GM21381 (cell line): ENCODE results near the gene KAZN.

Source experiments
- ATAC-seq: cut with Tn5 transposase; IDR thresholded peaks from one replicate; pipeline ENCODE4 v1.9.1; 2021; ENCODE audit warnings: mild to moderate bottlenecking, moderate library complexity; ENCODE audit not compliant: unreplicated experiment

The KAZN gene

DNA sequence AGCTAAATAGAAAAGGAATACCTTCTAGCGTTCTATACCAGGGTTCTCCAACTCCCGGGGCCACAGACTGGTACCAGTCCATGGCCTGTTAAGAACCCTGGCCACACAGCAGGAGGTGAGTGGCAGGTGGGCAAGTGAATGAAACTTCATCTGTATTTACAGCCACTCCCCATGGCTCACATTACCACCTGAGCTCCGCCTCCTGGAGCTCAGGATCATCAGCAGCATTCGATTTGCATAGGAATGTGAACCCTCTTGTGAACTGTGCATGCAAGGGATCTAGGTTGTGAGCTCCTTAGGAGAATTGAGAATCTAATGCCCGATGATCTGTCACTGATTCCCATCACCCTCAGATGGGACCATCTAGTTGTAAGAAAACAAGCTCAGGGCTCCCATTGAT lies 107.3 kb downstream of the KAZN start:
- no peak for ATAC-seq

DNA sequence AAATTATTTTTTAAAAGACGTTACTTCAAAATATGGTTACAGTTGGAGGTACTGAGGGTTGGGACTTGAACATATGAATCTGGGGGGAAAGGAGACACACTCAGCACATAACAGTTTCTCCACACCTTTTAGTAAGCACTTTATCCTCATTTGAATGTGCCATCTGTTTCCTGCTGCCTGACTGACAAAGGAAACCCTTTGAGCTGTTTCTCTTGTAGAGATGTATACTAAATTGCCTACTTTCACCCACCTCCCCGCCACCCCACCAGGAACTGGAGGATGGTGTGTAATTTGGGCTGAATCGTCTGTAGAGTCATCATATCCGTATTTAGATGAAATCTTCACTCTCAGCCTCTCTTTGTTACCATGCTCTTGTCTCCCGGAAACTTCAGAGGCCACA lies 108.1 kb downstream of the KAZN start:
- ATAC-seq, result no peak

DNA sequence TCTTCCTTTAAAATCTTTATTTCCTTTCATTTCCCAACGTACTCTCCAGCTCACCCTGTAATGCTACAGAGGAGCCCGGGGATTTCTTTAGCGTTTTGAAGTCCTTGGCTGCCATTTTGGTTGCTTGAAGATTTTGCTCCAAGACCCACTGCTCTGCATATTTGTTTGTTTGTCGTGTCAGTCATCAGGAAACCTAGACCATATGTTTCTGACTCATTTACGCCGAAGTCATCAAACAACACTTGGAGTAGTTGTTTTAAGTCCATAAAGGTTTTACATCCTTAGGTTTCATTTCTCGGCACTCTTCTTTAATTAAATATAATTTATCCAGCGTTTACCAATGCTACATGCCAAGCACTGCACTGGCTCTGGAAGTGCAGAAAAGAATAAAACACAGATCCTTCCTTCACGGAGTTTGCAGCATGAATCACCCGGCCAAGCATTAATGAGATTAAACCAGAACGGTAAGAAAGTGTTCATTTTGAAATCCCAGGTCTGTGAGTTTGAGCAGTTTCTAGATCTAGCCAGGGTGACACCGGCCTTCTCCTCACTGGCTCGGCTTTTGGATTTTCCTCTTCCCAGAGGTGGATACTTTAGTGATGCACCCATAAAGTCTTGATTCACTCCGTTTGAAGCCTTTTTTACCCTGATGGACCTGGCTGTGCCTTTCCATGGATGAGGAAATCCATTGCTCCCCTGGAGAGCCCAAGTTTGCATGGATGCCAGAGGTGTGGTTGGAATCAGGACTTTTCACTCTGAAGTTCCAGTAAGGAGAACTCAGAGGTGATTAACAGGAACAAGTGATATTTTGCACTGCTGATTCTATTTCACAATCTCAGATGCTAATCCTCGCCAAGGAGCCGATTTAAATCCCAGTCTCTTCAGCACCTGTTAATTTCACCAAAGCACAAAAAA lies 109.3 kb downstream of the KAZN start:
- ATAC-seq, result no peak

DNA sequence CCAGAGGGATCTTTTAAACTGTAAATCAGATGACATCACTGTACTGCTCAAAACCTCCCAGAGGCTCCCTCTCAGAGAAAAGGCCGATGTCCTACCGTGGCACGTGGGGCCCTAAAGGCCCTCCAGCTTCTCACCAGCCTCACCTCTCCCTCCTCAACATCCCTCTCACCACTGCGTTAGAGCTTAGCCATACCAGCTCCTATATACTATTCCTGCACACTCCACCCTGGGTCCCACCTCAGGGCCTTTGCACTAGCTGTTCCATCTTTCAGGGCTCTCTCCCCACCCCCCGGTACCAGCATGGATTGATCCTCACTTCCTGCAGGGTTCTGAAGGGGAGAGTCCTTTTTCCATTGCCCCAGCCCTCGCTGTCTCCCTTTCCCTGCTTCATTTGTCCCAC lies 111.8 kb downstream of the KAZN start:
- no peak for ATAC-seq

DNA sequence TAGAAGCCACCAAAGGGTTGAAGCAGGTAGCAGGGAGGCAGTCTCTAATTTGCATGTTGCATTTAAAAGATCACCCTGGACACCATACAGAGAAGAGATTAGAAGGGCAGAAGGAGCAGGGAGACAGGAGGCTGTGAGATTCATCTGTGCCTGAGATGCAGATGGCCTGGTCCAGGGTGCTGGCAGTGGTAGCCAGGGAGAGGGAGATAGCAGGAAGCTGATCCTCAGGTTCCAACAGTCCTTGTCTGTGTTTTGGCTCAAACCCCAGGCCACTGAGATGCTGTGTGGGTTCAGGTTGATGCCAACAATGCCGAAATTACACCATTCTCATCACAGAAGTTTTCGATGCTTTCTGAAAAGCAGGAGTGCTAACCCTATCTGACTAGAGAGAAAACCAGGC lies 113.7 kb downstream of the KAZN start:
- ATAC-seq, result no peak

DNA sequence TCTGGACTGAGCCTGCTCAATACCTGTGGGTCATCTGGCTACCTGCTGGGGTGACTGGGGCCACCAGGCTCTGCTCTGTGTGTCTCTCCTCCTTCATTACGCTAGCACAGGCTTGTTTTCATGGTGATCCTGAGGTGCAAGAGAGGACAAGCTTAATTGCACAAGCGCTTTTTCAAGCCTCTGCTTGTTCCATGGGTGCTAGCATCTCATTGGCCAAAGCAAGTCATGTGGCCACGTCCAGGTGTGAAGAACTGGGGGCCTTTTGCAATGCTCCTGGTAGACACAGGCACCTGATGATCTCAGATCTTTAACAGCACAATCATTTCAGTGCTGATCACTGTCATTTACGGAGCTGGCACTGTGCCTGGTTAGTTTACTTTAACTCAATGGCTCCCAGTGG lies 114.6 kb downstream of the KAZN start:
- ATAC-seq, result no peak

DNA sequence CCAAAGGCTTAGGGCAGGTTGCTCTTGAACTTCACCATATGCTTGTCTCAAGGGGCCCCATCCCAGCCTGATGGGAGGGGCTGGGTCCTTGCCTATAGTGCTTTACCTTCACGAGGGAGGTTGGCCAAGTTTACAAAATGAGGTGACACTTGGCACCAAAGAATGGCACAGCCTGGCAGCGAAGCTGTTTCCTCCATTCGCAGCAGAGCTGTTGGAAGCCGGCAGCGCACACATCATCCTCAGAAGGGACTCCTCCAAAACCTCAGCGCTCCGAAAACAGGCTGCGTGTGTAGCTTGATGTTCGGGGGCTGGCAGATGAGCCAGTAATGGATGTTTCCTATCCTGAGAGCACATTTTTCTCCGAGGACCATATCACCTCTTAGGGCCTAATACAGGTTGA lies 116.8 kb downstream of the KAZN start:
- ATAC-seq, result no peak

DNA sequence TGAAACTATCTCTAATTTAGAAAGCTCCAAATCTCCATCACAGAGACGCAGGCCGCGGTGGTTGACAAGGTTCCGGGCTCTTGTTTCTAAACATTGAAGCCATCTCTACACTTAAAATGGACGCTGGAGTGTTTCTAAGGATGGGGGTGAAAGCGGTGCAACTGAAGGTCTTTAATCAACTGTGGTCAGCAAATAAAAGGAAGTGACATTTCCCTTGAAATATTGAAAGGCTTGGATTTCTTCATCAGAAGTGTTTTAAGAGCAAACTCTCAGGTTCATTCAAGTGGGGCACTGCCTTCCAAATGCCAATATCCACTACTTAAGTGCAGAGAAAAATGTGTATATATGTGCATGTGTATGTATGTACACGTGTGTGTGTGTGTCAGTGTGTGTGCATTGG lies 117.3 kb downstream of the KAZN start:
- no peak for ATAC-seq

DNA sequence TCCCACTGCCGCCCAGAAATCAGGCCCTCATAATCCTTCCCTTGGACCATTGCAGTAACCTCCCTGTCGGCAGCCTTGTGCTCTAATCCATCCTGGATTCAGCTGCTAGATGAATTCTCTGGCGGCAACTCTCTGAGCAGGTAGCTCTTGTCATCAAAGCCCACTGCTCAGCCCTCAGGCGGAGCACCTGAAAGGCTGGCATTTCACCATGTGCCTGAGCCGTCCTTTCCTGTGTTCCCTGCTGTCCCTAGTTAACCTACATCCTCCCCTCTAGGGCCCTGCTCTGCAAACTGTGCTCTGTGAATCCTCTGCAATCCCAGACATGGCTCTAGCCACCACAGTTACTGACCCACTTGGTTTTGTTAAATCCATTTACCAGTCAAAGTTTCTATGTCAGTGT lies 118.0 kb downstream of the KAZN start:
- no peak for ATAC-seq

DNA sequence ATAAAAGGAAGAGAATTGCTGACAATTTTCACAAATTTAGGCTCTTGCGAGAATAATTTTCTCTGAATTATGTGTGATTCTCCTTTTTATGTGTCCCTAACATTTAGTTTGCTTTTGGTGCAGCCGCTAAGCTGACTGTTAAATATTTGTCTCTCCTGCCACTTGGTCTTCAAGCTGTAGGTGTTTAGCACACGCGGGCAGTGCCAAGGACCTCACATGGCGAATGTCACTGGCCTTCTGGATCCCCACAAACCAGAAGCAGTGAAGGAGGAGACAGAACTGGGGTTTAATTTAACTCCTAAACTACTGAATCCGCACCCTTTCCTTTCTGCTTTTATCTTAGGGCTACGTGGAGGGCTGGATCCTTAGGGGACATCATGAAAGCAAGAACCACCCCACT lies 120.0 kb downstream of the KAZN start:
- ATAC-seq, result no peak

DNA sequence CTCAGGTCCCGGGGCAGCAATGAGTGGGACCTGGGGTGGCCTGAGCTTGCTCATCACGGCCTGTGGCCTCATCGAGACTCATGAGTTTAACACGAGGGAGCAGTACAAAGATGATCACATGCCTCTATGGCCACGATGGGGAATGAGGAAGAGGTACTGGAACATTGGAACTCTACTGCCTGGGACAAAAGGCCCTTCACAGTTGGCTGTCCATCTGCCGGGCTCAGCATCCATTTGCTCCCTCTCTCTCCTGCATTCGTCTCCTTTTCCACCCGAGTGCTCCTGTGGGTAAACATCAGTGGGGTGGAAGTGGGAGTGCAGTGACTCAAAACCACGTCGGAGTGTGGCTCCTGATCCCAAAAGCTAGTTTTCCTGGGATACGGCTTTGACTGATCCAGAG lies 124.9 kb downstream of the KAZN start:
- ATAC-seq, result no peak

DNA sequence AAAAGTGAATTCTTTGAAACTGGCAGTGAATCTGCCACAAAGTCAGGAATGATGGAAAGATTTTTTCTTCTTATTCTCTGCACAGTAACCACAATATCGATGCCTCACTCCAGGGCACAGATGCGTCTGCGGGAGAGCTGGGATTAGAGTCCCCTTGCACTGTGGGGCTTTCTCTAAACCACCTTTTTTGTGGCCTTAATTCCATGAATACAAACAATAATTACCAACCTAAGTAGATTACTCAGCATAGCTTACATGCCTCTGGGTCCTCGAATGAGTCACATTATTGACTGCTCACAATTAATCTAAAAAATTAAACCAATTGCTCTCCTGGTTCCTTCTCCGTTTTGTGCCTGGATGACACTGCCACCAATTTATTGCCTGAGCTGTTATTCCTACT lies 125.8 kb downstream of the KAZN start:
- no peak for ATAC-seq

DNA sequence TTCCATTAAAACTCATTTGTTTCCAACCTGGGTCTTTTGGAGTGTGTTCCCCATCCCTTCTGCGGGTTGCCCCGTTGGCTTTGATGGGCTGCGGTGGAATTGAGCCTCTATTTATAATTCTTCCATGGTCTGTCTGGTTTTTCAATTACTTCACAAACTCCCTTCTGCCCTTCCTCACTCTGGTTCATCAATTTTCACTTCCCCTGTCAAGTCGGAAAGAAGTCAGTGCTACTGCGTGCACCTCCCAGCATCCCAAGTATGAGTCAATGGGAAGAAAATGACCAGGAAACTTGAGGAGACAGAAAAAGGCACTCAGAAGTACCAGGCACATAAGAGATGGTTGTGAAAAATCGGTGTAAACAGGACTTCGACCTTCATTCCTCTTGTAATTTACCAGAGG lies 126.2 kb downstream of the KAZN start:
- ATAC-seq, result no peak

DNA sequence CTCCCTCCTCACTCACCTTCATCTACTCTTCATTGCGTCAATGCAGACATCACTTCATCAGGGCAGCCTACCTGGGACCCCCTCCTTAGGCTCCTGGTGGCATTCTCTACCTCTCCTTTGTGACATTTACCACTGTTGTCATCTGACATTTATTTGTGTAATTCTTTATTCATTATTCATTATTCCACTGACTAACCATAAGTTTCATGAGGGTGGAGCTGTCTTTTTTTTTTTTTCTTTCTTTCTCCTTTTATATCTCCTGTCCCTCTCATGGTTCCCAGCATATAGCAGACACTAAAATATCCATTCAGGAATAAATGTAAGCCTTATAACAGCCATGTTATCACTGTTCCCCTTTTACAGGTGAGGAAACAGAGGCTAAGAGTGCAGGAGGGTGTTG lies 126.8 kb downstream of the KAZN start:
- no peak for ATAC-seq

DNA sequence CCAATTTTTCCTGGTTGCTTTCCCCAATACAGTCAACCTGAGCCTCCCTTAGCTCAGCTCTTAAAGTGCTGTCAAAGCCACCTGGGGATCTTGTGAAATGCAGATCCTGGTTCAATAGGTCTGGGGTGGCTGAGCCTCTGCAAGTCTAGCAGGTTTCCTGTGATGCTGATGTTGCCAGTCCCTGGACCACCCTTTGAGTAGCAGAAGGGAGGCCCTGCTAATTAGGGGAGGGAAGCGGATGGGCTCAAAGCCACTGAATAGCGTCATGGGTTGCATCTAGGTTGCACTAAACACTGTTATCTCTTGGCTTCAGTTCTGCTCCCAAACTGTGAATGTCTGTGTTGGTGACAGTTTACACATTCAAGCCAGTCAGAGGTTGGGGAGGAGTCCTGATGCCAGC lies 127.2 kb downstream of the KAZN start:
- no peak for ATAC-seq

DNA sequence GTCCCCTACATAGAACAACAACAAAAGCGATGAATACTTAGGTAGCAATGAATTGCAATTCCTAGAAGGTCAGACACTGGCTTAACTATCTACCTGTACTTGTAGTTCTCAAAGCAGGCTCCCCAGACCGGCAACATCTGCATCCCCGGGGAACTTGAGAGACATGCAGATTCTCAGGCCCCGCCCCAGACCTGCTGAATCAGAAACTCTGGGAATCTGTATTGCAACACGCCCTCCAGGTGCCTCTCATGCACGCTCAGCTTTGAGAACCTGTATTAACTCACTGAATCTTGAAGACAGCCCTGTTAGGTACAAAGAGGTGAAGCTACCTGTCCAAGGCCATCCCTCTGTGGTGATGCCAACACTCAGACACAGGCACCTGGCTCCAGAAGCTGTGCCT lies 128.1 kb downstream of the KAZN start:
- no peak for ATAC-seq

DNA sequence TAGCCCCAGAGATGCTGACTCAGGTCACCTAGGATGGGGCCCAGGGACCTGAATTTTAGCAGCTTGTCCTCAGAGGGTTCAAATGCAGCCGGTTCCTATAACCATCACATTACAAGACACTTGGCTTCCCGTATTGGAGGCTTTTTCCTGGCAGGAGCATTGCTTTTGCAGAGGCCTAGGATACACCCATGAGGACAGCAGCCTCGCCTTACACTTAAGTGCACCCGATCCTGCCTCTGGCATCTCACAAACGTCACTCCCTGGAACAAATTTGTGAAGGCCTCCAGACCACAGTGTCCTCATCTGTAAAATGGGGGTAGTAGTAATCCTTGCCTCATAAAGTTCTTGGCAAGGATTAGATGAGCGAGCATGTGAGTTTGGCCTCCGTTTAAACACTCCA lies 130.0 kb downstream of the KAZN start:
- no peak for ATAC-seq

DNA sequence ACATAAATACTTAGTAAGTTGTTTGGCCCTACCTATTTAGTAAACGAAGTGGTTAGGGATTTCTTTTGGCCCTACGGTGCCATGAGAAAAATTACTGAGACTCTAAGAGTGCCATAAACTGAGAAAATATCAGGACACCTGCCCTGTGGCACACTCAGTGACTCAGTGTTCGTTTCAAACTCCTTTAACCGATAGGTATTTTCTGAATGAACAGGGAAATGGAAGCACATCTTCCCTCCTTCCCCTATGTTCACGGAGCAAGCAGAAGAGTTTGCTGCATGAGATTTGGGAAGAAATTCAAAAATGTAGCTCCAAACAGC lies 134.2 kb downstream of the KAZN start:
- no peak for ATAC-seq

DNA sequence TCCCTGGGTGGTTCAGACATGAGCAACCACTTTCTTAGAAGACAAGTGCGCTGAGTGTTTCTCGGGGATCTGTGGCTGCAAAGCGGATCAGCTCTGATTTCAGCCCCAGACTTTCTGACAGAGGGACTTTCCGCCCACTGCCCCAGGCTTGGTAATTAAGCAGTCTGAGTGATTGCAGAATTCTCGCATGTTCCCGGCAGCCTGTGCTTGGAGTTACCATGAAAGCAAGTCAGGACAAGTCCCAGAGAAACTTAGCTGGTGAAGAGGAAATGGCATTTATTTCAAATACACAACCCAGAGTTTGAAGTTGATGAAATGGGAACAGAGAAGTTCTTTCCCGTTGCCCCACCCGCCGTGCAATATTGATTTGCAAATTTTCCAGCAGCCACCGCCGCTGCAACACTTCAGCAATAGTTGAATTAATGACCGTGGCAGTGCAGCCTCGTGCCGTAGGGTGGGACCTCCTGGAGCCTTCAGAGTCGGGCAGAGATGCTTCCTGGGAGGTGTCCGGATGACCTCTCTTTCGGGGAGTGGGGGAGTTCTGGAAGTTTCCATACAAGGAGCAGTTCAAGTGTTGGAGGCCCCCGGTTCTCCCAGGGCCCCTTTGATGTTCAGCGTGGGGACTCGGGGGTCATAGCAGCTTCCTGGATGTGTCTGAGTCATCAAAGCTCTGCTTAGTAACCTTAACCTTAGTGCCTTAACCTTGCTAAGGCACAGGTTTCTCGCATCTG lies 134.7 kb downstream of the KAZN start:
- no peak for ATAC-seq

DNA sequence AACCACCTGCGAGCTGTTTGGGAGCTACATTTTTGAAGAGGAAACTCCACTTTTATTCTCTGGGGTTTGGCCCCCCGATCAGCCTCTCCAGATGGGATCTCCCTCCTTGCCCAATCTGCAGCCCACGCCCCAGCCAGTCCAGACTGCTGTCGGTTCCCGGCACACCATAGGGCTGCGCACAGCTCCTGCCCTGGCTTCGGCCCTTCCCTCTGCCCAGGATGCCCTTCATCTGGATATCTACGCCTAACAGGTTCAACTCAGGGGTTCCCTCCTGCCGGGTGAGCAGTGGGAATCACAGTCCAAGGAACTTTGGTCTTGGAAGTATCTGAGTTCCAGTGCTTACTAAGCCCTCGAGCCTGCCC lies 135.3 kb downstream of the KAZN start:
- ATAC-seq, result no peak

DNA sequence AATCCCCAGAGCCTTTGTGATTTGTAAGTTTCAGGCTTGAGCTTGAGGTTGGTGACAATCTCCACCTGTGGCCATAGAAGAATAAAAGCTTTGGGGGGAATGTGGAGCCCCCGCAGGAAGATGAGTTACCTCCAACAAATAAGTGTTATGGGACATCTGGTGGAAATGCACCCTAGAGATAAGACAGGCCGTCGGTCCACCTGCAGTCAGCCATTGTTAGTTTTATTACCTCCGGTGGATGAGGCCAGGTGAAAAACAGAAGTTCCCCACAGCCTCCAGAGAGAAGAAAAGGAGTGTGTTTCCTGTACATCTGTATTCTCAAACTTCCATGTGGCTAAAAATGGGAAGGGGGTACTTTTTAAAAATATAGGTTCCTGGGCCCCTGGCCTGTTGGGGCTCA lies 137.4 kb downstream of the KAZN start:
- no peak for ATAC-seq

DNA sequence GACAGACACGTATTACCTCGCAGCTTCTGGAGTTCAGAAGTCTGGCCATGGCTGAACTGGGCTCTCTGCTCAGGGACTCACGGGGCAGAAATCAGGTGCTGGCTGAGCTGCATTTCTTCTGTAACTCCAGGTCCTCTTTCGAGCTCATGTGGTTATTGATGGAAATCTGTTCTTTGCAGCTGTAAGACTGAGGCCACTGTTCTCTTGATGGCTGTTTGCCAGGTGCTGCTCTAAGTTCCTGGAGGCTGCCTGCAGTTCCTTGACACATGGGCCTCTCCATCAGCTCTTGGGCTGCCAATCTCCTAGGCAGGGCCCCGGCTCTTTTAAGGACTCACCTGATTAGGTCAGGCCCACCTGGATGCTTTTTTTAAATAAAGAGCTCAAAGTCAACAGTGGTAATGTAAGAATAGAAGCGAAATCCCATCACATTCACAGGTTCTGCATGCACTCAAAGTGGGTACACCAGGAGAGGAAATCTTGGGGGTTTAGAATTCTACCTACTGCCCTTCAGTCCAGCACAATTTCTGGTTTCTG lies 139.1 kb downstream of the KAZN start:
- ATAC-seq, result no peak
